CD14-positive monocyte (primary cell): ENCODE results near the gene PUS1. TPM values are rescaled to one million over a fixed set of nuclear protein-coding genes. Genes with fewer than 3 reads are reported as not detected.

Source experiments
- DNase-seq, 3 donors: peaks; one replicate each; pipeline ENCODE4 v3.0.0-alpha.2; 2011 to 2022
- H2AFZ ChIP-seq: 2 replicates; pipeline ENCODE4 v1.6.0; 2012; ENCODE audit warnings: mild to moderate bottlenecking, low read depth, low read length, inconsistent platforms; ENCODE audit not compliant: insufficient read depth, poor library complexity, severe bottlenecking
- H3K27ac ChIP-seq, 2 donors: 1 replicate in 1 of 2; 2 replicates in 1 of 2; pipeline ENCODE4 v1.5.1; 2012 to 2013; ENCODE audit warnings: low read length in 2 of 2, control low read depth in 1 of 2, inconsistent platforms in 1 of 2, low read depth in 1 of 2, mild to moderate bottlenecking in 1 of 2
- H3K27me3 ChIP-seq, 2 donors: one replicate each; pipeline versions ENCODE4 v1.6.0 to v1.6.1; 2011 to 2013; ENCODE audit warnings: low read length in 2 of 2; ENCODE audit not compliant: control insufficient read depth in 2 of 2, insufficient read depth in 2 of 2
- H3K36me3 ChIP-seq, 2 donors: replicated peaks in 1 of 2; 1 replicate in 1 of 2; 2 replicates in 1 of 2; pipeline versions ENCODE4 v1.5.1 to v1.6.1; 2012 to 2013; ENCODE audit warnings: low read length in 2 of 2, control low read depth in 1 of 2, inconsistent platforms in 1 of 2, mild to moderate bottlenecking in 1 of 2; ENCODE audit not compliant: insufficient read depth in 2 of 2, control insufficient read depth in 1 of 2
- H3K4me1 ChIP-seq, 2 donors: 1 replicate in 1 of 2; 2 replicates in 1 of 2; pipeline versions ENCODE4 v1.5.1 to v1.6.1; 2012 to 2013; ENCODE audit warnings: low read length in 2 of 2, control low read depth in 1 of 2, inconsistent platforms in 1 of 2, mild to moderate bottlenecking in 1 of 2, moderate library complexity in 1 of 2; ENCODE audit not compliant: insufficient read depth in 2 of 2, control insufficient read depth in 1 of 2
- H3K4me2 ChIP-seq: replicated peaks from 2 replicates; pipeline ENCODE3; 2012; ENCODE audit warnings: low read length, moderate library complexity, mild to moderate bottlenecking; ENCODE audit not compliant: poor library complexity, severe bottlenecking; ENCODE audit errors: extremely low read depth
- H3K4me3 ChIP-seq, 3 experiments: fragments of 200-600 bp in 1 of 3; sonication (generic) in 1 of 3; replicated peaks in 1 of 3; 1 replicate in 2 of 3; 2 replicates in 1 of 3; pipeline ENCODE4 v1.5.1; 2011 to 2013; ENCODE audit warnings: low read length in 3 of 3, mild to moderate bottlenecking in 3 of 3, control low read depth in 2 of 3, low read depth in 2 of 3, inconsistent platforms in 1 of 3, moderate library complexity in 1 of 3
- H3K79me2 ChIP-seq: 2 replicates; pipeline ENCODE4 v1.6.0; 2012; ENCODE audit warnings: mild to moderate bottlenecking, control low read depth, inconsistent platforms, low read length, moderate library complexity; ENCODE audit not compliant: insufficient read depth
- H3K9ac ChIP-seq: 2 replicates; pipeline ENCODE4 v1.6.0; 2017; ENCODE audit warnings: low read length, mild to moderate bottlenecking; ENCODE audit not compliant: insufficient read depth, poor library complexity, severe bottlenecking
- H3K9me3 ChIP-seq, 2 donors: replicated peaks in 1 of 2; 1 replicate in 1 of 2; 2 replicates in 1 of 2; pipeline versions ENCODE4 v1.5.1 to v1.6.1; 2012 to 2013; ENCODE audit warnings: low read length in 2 of 2, control low read depth in 1 of 2; ENCODE audit not compliant: control insufficient read depth in 1 of 2, insufficient read depth in 1 of 2
- H4K20me1 ChIP-seq: 2 replicates; pipeline ENCODE4 v1.6.0; 2012; ENCODE audit warnings: mild to moderate bottlenecking, low read length, control low read depth, moderate library complexity; ENCODE audit not compliant: insufficient read depth
- H3K27ac Mint-ChIP-seq, 7 donors: one replicate each; pipeline ENCODE4 v1.8.0; 2020; ENCODE audit warnings: mild to moderate bottlenecking in 7 of 7, mixed read lengths in 7 of 7, moderate library complexity in 6 of 7, inconsistent platforms in 2 of 7
- H3K27me3 Mint-ChIP-seq, 3 donors: one replicate each; pipeline ENCODE4 v1.8.0; 2021 to 2022; ENCODE audit warnings: low read depth in 3 of 3, mild to moderate bottlenecking in 3 of 3, mixed read lengths in 3 of 3, moderate library complexity in 3 of 3, inconsistent platforms in 1 of 3
- H3K36me3 Mint-ChIP-seq, 2 donors: one replicate each; pipeline ENCODE4 v1.8.0; 2020; ENCODE audit warnings: mixed read lengths in 2 of 2, inconsistent platforms in 1 of 2, mild to moderate bottlenecking in 1 of 2
- H3K4me1 Mint-ChIP-seq: one replicate; pipeline ENCODE4 v1.8.0; 2020; ENCODE audit warnings: mild to moderate bottlenecking, mixed read lengths
- H3K4me3 Mint-ChIP-seq, 2 donors: one replicate each; pipeline ENCODE4 v1.8.0; 2020; ENCODE audit warnings: mild to moderate bottlenecking in 2 of 2, mixed read lengths in 2 of 2, moderate library complexity in 1 of 2
- H3K9me3 Mint-ChIP-seq, 7 donors: one replicate each; pipeline ENCODE4 v1.8.0; 2020 to 2022; ENCODE audit warnings: mixed read lengths in 7 of 7, mild to moderate bottlenecking in 6 of 7, moderate library complexity in 6 of 7, inconsistent platforms in 2 of 7
- WGBS: methylation state at CpG from one replicate; pipeline ENCODE4 v1.1.5; 2013; ENCODE audit warnings: missing lambda C conversion rate; ENCODE audit not compliant: insufficient coverage; 5-methylcytosine and 5-hydroxymethylcytosine counted together
- intact Hi-C, 2 donors: fragments of 100-400 bp; cut with micrococcal nuclease; formaldehyde crosslinking; loops; one replicate each; pipeline versions ENCODE4 v1.15.0 to v1.15.1; 2023
- polyA plus RNA-seq, 3 donors: library from polyadenylated mRNA; depleted of rRNA in 1 of 3; unstranded in 2 of 3; stranded (reverse) in 1 of 3; fragments of 300-500 nt in 2 of 3; fragments of >200 nt in 1 of 3; fragmentation: Illumina TruSeq in 2 of 3; gene quantifications; 1 replicate in 2 of 3; 2 replicates in 1 of 3; pipeline ENCODE4 v1.2.3, GENCODE V29; 2012 to 2021
- TF ChIP-seq, protein P1 (sequence below): fragments of 200-600 bp; IDR thresholded peaks from one replicate; pipeline ENCODE4 v1.8.0; 2022; ENCODE audit warnings: antibody characterized with exemption, mild to moderate bottlenecking

The PUS1 gene
- polyA plus RNA-seq, 3 donors = 5.1 to 30.9 (median 6.9) TPM

DNA sequence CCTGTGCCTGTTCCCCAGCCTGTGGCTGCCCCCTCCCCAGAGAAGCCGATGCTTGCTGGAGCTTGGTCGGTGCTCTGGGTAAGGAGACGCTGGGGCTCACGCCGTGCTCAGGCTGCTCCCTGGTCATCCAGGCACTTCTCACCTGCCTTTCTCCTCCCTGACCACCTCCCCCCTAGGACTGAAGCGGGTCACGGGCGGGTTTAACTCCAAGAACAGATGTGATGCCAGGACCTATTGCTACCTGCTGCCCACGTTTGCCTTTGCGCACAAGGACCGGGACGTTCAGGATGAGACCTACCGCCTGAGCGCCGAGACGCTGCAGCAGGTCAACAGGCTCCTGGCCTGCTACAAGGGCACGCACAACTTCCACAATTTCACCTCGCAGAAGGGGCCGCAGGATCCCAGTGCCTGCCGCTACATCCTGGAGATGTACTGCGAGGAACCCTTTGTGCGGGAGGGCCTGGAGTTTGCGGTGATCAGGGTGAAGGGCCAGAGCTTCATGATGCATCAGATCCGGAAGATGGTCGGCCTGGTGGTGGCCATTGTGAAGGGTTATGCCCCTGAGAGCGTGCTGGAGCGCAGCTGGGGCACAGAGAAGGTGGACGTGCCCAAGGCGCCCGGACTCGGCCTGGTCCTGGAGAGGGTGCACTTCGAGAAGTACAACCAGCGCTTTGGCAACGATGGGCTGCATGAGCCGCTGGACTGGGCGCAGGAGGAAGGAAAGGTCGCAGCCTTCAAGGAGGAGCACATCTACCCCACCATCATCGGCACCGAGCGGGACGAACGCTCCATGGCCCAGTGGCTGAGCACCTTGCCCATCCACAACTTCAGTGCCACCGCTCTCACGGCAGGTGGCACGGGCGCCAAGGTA is 12.3 kb downstream of the PUS1 start:
- H3K4me3 Mint-ChIP-seq = no peak overlapping the region
- peaks cover 52 to 86% of the 10 kb centered on the region in 2 donors for H3K36me3 Mint-ChIP-seq
- peaks cover 0 to 2% (median 0%) of the 10 kb centered on the region in 7 donors for H3K9me3 Mint-ChIP-seq
- H3K27ac ChIP-seq = no peak overlapping the region
- H3K4me1 Mint-ChIP-seq = no peaks in the 10 kb centered on the region
- intact Hi-C loops = no loop called here
- peaks cover 38 to 73% of the 10 kb centered on the region in 2 donors for H3K36me3 ChIP-seq
- H4K20me1 ChIP-seq = no peaks in the 10 kb centered on the region
- H3K27me3 ChIP-seq = no peaks in the 10 kb centered on the region
- no peak overlapping the region for H3K4me2 ChIP-seq
- WGBS = 96% methylated on average over 42 of the region's 46 CpGs
- H2AFZ ChIP-seq = no peak overlapping the region
- TF ChIP-seq, protein P1, sequence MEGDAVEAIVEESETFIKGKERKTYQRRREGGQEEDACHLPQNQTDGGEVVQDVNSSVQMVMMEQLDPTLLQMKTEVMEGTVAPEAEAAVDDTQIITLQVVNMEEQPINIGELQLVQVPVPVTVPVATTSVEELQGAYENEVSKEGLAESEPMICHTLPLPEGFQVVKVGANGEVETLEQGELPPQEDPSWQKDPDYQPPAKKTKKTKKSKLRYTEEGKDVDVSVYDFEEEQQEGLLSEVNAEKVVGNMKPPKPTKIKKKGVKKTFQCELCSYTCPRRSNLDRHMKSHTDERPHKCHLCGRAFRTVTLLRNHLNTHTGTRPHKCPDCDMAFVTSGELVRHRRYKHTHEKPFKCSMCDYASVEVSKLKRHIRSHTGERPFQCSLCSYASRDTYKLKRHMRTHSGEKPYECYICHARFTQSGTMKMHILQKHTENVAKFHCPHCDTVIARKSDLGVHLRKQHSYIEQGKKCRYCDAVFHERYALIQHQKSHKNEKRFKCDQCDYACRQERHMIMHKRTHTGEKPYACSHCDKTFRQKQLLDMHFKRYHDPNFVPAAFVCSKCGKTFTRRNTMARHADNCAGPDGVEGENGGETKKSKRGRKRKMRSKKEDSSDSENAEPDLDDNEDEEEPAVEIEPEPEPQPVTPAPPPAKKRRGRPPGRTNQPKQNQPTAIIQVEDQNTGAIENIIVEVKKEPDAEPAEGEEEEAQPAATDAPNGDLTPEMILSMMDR = no peak
- no peak overlapping the region for H3K4me3 ChIP-seq
- H3K4me1 ChIP-seq = no peaks in the 10 kb centered on the region
- H3K79me2 ChIP-seq = no peaks in the 10 kb centered on the region
- H3K9me3 ChIP-seq = no peaks in the 10 kb centered on the region
- DNase-seq = no peak
- peaks cover 0 to 2% (median 0%) of the 10 kb centered on the region in 3 donors for H3K27me3 Mint-ChIP-seq
- no peak overlapping the region for H3K9ac ChIP-seq
- peak overlapping the region in 1 of 7 donors; percentile 50 for H3K27ac Mint-ChIP-seq

DNA sequence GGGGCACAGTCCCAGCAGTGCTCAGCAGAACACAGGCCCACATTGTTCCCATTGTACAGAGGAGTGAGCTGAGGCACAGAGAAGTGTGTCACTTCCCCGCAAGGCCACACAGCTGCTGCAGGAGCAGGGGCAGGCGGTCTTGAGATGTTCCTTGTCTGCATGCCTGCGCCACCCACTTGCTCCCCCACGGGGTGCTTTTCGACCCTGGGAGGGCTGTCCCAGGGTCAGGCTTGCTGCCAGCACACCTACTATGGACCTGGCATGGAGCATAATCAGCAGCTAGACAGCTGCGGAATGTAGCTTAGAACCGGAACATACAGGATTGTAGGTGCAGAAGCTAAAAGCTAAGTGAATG is 12.9 kb downstream of the PUS1 start:
- no peak overlapping the region for H3K27ac ChIP-seq
- WGBS = 98% methylated on average over 6 of the region's 7 CpGs
- no peak overlapping the region for H3K9ac ChIP-seq
- H3K27ac Mint-ChIP-seq = peak overlapping the region in 2 of 7 donors; percentile 6 to 50
- H3K27me3 Mint-ChIP-seq = peaks cover 0 to 2% (median 0%) of the 10 kb centered on the region in 3 donors
- no peak for DNase-seq
- intact Hi-C loops = no loop called here
- H3K27me3 ChIP-seq = no peaks in the 10 kb centered on the region
- peaks cover 37 to 67% of the 10 kb centered on the region in 2 donors for H3K36me3 ChIP-seq
- peaks cover 0 to 2% (median 0%) of the 10 kb centered on the region in 7 donors for H3K9me3 Mint-ChIP-seq
- no peak overlapping the region for H3K4me3 Mint-ChIP-seq
- peaks cover 52 to 80% of the 10 kb centered on the region in 2 donors for H3K36me3 Mint-ChIP-seq
- no peak overlapping the region for H2AFZ ChIP-seq
- no peaks in the 10 kb centered on the region for H3K79me2 ChIP-seq
- no peaks in the 10 kb centered on the region for H4K20me1 ChIP-seq
- H3K4me1 Mint-ChIP-seq = no peaks in the 10 kb centered on the region
- H3K9me3 ChIP-seq = no peaks in the 10 kb centered on the region
- H3K4me3 ChIP-seq = no peak overlapping the region
- no peak overlapping the region for H3K4me2 ChIP-seq
- no peaks in the 10 kb centered on the region for H3K4me1 ChIP-seq
- TF ChIP-seq, protein P1 = no peak
